Ovary (tissue), 9 donors: Measurements from ENCODE around the gene ZNF808. TPM values are rescaled to one million over a fixed set of nuclear protein-coding genes. Genes with fewer than 3 reads are reported as not detected.
"Not testable (repeated sequence)": the region's sequence is repeated elsewhere in the genome, so short reads cannot be mapped to it uniquely, and the experiment has no call there.

Source experiments
- DNase-seq, 5 donors: peaks; one replicate each; pipeline ENCODE4 v3.0.0-alpha.2; 2019 to 2020
- H3K27ac ChIP-seq, 2 donors: fragments of 200-600 bp; one replicate each; pipeline versions ENCODE4 v1.5.1 to v1.8.0; 2019 to 2022
- H3K27me3 ChIP-seq: fragments of 200-600 bp; one replicate; pipeline ENCODE4 v1.8.0; 2022
- H3K36me3 ChIP-seq: fragments of 200-600 bp; sonication (generic); one replicate; pipeline ENCODE4 v1.5.1; 2019
- H3K4me1 ChIP-seq: one replicate; pipeline ENCODE4 v1.8.1; 2013; ENCODE audit warnings: mild to moderate bottlenecking, moderate library complexity; ENCODE audit not compliant: insufficient read depth
- H3K4me3 ChIP-seq: fragments of 200-600 bp; sonication (generic); one replicate; pipeline ENCODE4 v1.5.1; 2017
- H3K9me3 ChIP-seq, 2 donors: fragments of 200-600 bp in 1 of 2; sonication (generic) in 1 of 2; one replicate each; pipeline versions ENCODE4 v1.5.1 to v1.8.1; 2013 to 2019; ENCODE audit warnings: mild to moderate bottlenecking in 1 of 2, moderate library complexity in 1 of 2
- EP300 ChIP-seq: sonication (generic); formaldehyde crosslinking; IDR thresholded peaks from one replicate; pipeline ENCODE4 v1.6.1; 2017; ENCODE audit warnings: antibody characterized with exemption
- POLR2A ChIP-seq: fragments of 450-650 bp; IDR thresholded peaks from one replicate; pipeline ENCODE4 v1.6.1; 2017; ENCODE audit warnings: antibody characterized with exemption, mild to moderate bottlenecking, moderate library complexity
- WGBS, 3 donors: extraction: QIAGEN DNeasy Blood & Tissue Kit in 1 of 3; methylation state at CpG; one replicate each; pipeline versions ENCODE4 v1.1.5 to v1.1.7; 2013 to 2017; 5-methylcytosine and 5-hydroxymethylcytosine counted together
- intact Hi-C, 4 donors: fragments of 100-400 bp; cut with DNase I; formaldehyde crosslinking; loops; one replicate each; pipeline versions ENCODE4 v1.11.0 to v1.15.1; 2022 to 2023
- polyA plus RNA-seq, 2 donors: library from polyadenylated mRNA; stranded (reverse); fragments of 200-250 nt in 1 of 2; fragments of 350-450 nt in 1 of 2; fragmentation: Illumina TruSeq in 1 of 2; extraction: RNeasy Lipid Tissue Mini Kit (QIAGEN cat#74804) in 1 of 2; gene quantifications; one replicate each; pipeline ENCODE4 v1.2.3, GENCODE V29; 2013 to 2014
- total RNA-seq, 7 donors: library from RNA; depleted of rRNA in 2 of 7; stranded (reverse); fragments of >200 nt in 2 of 7; fragmentation: NEBNext Ultra II Directional in 3 of 7; extraction: Animal tissue kit (Norgen Biotek cat#: 25700) in 3 of 7; gene quantifications; one replicate each; pipeline versions ENCODE4 v1.1.0 to v1.2.4, GENCODE V29; 2016 to 2023
- TF ChIP-seq, protein P1 (sequence below), 3 donors: fragments of 450-650 bp in 2 of 3; fragments of 200-600 bp in 1 of 3; IDR thresholded peaks; one replicate each; pipeline versions ENCODE4 v1.5.1 to v1.8.0; 2016 to 2022; ENCODE audit warnings: antibody characterized with exemption in 3 of 3, mild to moderate bottlenecking in 1 of 3
- donor health status: DM: no; HTN: no; CAD: no; lungs with moderate emphysema.
- donor health status: DM: no; HTN: no; CAD: no.
- donor health status: Bipolar disorder and iron deficiency.
- donor health status: DM: yes; HTN: yes; CAD: no.
- donor health status: DM: no; HTN: no; CAD: no.
- donor health status: DM: yes; HTN: yes; CAD: no.

ZNF808 gene
- total and polyA plus RNA-seq, 9 donors = 6.0 to 26.4 (median 20.0) TPM

DNA sequence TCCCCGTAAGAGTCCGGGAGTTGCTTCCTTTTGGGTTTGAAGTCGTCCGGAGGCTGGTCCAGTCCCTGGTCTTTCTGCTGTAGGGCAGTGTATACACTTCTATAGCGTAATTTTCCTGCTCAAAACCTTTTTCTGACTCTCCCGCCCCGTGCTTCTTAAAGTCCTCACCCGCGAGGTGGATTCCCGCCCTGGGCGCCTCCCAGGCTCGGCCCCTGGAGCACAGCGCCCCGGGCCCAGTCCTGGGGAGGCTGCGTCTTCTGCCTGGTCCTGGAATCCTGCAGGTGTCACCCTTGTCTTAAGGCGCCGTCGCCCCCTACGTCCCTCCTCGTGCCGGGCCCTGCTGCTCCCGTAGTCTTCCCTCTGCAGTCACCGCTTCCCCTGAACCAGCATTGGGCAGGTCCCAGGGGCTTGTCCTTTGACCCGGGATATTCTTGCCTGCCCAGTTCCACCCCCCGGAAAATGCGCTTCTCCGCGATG lies 34.4 kb upstream of the ZNF808 start:
- intact Hi-C loops = no loop called here
- H3K4me3 ChIP-seq = no peak overlapping the region
- no peak for DNase-seq
- H3K36me3 ChIP-seq = no peaks in the 10 kb centered on the region
- H3K9me3 ChIP-seq = peaks cover 3 to 23% of the 10 kb centered on the region in 2 donors
- H3K27me3 ChIP-seq = no peaks in the 10 kb centered on the region
- TF ChIP-seq EP300 (no peak), POLR2A (no peak)
- TF ChIP-seq, protein P1, sequence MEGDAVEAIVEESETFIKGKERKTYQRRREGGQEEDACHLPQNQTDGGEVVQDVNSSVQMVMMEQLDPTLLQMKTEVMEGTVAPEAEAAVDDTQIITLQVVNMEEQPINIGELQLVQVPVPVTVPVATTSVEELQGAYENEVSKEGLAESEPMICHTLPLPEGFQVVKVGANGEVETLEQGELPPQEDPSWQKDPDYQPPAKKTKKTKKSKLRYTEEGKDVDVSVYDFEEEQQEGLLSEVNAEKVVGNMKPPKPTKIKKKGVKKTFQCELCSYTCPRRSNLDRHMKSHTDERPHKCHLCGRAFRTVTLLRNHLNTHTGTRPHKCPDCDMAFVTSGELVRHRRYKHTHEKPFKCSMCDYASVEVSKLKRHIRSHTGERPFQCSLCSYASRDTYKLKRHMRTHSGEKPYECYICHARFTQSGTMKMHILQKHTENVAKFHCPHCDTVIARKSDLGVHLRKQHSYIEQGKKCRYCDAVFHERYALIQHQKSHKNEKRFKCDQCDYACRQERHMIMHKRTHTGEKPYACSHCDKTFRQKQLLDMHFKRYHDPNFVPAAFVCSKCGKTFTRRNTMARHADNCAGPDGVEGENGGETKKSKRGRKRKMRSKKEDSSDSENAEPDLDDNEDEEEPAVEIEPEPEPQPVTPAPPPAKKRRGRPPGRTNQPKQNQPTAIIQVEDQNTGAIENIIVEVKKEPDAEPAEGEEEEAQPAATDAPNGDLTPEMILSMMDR (IDR thresholded peaks at IDR 0.05) = no peak
- WGBS, 3 donors = 17 to 20% (median 19%) methylated on average over 28 of the region's 28 CpGs
- no peak overlapping the region for H3K27ac ChIP-seq
- no peaks in the 10 kb centered on the region for H3K4me1 ChIP-seq

DNA sequence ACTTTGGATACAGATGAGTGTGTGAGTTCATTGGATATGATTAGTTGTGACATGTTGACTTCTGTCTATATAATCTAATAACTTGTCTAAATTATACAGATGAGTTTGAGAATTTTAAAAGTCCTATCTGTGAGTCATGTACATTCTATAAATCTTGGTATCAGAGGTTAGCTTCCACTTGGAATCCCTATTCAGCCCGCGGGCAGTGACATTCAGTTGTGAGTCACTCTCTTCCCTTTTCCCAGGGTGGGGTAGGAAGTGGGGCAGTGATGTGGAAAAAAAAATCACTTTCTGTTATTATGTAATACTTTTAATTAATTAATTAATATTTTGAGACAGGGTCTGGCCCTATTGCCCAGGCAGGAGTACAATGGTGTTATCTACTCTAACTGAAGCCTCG lies 33.0 kb upstream of the ZNF808 start:
- no peak for TF ChIP-seq EP300
- TF ChIP-seq, protein P1 (IDR thresholded peaks at IDR 0.05) = no peak
- no peak for TF ChIP-seq POLR2A

DNA sequence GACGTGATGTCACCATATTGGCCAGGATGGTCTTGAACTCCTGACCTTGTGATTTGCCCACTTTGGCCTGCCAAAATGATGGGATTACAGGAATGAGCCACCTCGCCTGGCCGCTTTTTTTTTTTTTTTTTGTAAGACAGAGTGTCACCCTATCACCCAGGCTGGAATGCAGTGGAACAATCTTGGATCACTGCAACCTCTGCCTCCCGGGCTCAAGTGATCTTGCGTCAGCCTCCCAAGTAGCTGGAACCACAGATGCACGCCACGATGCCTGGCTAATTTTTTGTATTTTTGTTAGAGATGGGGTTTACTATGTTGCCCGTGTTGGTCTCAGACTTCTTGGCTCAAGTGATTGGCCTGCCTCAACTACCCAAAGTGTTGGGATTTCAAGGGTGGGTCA lies 28.9 kb upstream of the ZNF808 start:
- intact Hi-C loops = no loop called here
- Histone ChIP-seq H3K9me3 (peaks cover 0 to 30% of the 10 kb centered on the region in 2 donors), H3K4me1 (no peaks in the 10 kb centered on the region), H3K4me3 (no peak overlapping the region), H3K27ac (no peak overlapping the region), H3K36me3 (no peaks in the 10 kb centered on the region), H3K27me3 (no peaks in the 10 kb centered on the region)
- TF ChIP-seq, protein P1 (IDR thresholded peaks at IDR 0.05) = no peak
- TF ChIP-seq EP300 = no peak
- TF ChIP-seq POLR2A = no peak
- DNase-seq = no peak
- 92 to 94% (median 93%) methylated on average over 8 of the region's 8 CpGs for WGBS, 3 donors

More for the DNA sequence above, 33.0 kb upstream of the ZNF808 start:
- Histone ChIP-seq H3K9me3 (peaks cover 0 to 15% of the 10 kb centered on the region in 2 donors), H3K4me3 (no peak overlapping the region), H3K36me3 (no peaks in the 10 kb centered on the region), H3K27ac (no peak overlapping the region), H3K27me3 (no peaks in the 10 kb centered on the region), H3K4me1 (no peaks in the 10 kb centered on the region)
- intact Hi-C loops = no loop called here
- no peak for DNase-seq
- WGBS, 3 donors = 90 to 93% (median 93%) methylated on average over 3 of the region's 3 CpGs

DNA sequence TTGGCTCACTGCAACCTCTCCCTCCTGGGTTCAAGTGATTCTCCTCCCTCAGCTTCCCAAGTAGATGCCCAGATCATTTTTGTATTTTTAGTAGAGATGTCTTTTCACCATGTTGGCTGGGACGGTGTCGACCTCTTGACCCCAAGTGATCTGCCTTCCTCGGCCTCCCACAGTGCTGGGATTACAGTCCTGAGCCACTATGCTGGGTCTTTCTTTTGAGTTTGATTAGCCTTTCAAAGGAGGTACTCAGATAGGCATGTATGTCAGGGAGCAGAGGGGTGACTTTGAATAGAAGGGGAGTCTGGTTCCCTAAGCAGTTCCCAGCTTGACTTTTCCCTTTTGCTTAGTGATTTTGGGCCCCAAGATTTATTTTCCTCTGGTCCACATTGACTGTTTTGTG lies 27.0 kb upstream of the ZNF808 start:
- H3K36me3 ChIP-seq = not testable (repeated sequence)
- peaks cover 0 to 41% of the 10 kb centered on the region in 2 donors for H3K9me3 ChIP-seq

DNA sequence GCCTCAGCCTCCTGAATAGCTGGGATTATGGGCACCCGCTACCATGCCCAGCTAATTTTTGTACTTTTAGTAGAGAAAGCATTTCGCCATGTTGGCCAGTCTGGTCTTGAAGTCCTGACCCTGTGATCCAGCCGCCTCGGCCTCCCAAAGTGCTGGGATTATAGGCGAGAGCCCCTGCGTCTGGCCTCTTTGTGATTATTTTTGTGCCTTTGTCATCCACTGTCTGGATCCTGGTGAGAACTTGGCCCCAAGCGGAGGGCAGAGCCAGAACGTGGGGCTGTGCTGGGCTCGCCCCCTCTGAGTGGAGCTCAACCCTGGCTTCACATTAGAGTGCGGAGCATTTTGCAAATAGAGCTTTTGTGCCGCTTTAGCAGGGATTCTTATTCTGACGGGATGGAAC lies 26.5 kb upstream of the ZNF808 start:
- H3K27ac ChIP-seq, H3K4me3 ChIP-seq, H3K36me3 ChIP-seq, intact Hi-C loops, DNase-seq, H3K4me1 ChIP-seq, H3K27me3 ChIP-seq: not testable (repeated sequence)
- WGBS, 3 donors = 78 to 86% (median 86%) methylated on average over 12 of the region's 12 CpGs
- peaks cover 0 to 46% of the 10 kb centered on the region in 2 donors for H3K9me3 ChIP-seq

More for the DNA sequence above, 27.0 kb upstream of the ZNF808 start:
- H3K4me3 ChIP-seq, H3K27ac ChIP-seq, DNase-seq, H3K4me1 ChIP-seq, intact Hi-C loops, H3K27me3 ChIP-seq: not testable (repeated sequence)
- WGBS, 3 donors = 16 to 17% (median 17%) methylated on average over 3 of the region's 3 CpGs
